ENCODE results near the gene KIF26A.

The KIF26A gene

DNA sequence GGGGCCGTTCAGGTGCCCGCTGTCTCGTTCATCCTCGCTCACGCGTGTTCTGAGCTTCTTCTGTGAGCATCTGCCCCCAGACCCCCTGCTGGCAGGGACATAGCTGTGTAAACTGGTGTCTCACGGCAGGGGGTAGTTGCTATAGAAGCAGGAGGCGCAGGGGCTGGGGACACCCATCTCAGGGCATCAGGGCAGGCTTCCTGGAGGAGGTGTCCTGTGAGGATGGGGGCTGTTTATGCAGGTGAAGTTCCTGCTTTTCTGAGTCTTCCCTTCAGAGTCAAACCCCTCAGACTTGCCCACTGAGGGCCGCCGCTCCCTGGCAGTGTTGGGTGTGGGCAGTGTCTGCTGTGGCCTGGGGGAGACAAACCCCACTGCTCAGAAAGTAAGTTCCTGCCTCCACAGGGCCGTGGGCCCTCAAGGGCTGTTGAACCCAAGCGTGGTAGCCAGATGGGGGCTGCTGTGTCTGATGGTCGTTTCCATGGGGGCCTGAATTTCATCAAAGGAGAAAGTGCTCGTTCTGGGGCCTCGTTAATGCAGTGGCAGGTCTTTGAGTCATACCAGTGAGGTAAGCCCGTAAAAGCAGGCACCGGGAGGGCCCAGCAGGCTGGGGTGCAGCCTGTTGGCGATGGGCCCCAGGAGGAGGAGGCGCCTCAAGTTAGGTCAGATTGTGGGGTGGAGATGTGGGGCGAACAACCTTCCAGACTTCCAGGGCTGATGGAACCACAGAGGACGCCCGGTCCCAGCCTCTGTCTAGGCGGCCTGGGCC is 23.4 kb downstream of the KIF26A start:
- DNase-seq, result no peak

DNA sequence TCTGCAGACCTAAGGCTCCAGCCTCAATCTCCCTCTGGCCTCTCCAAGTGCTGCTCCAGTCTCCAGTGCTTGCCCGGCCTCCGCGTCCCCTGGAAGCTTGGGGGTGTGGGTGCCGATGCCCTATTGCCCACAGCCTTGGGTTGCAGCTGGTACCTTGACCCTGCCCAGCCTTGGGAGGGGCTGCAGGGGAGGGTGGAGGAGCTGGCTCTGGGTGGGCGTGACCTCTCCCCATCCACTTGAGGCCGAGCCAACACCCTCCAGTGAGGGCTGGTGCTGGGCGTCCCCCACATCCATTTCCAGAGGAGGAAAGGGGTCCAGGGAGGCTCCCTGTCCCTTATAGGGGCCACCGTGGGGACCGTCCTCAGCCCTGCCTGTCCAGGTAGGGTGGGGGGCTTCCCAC is 24.1 kb downstream of the KIF26A start:
- no peak for DNase-seq

DNA sequence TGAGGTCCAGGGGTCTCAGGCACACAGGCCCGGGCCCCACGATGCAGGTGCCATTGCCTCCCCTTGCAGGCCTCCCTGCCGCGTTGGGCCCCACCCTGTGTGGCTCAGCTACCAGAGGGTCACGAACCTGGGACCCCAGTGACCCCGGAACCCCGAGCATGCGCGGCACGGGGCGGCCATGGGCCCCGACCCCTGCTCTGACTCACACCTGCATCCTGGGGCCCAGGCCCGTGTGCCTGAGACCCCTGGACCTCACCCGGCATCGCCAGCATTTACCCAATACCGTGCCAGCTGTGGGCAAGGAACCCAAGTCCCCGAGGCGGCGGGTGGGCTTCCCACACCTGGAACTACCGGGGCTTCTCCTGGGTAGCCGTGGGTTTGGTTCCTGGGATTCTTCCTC is 25.2 kb downstream of the KIF26A start:
- DNase-seq, result no peak

DNA sequence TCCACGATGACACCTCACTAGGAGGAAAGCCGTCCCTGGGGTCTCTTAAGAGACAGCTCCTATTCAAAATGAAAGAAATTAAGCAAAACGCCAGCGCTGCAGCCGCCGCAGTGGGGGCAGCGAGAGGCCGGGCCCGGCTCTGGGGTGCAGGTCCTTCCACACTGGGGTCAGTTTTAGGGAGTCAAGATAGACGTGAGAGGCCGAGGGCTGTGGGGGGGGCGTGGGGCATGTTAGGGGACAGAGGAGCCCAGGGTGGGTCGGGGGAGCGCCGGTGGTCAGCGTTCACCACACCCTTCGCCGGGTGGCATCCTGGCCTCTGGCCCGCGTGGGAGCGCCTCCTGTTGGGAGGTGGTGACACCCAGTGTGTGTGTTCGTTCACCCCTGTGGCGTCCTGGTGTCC is 25.7 kb downstream of the KIF26A start:
- no peak for DNase-seq

DNA sequence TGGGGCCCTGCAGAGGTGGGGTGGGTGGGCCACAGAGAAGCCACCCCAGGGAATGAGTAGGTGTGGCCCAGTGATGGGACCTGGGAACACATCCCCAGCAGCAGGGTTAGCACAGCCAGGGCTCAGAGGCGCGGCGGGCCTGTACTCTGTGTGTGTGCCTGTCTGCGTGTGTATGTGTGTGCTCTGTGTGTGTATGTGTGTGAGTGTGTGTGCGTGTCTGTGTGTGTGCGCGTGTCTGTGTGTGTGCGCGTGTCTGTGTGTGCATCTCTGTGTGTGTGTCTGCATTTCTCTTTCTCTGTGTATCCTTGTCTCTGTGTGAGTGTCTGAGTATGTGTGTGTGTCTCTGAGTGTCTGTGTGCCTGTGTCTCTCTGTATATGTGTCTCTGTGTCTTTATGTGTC is 26.1 kb downstream of the KIF26A start:
- no peak for DNase-seq

DNA sequence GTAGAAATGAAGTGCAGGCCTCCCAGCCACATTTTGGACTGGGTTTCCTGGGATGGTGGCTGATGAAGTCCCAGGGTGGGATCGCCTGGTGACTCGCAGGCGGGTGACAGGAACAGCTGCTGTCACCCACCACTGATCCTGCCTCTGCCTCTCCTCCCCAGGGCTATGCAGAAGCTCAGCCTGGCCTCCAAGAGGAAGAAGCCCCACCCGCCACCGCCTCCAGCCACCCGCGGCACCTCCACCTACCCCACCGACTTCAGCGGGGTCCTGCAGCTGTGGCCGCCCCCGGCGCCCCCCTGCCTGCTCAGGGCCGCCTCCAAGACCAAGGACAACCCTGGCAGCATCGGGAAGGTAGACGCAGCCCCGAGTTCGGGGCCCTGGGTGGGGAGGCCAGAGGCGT is 28.3 kb downstream of the KIF26A start:
- DNase-seq, result no peak

DNA sequence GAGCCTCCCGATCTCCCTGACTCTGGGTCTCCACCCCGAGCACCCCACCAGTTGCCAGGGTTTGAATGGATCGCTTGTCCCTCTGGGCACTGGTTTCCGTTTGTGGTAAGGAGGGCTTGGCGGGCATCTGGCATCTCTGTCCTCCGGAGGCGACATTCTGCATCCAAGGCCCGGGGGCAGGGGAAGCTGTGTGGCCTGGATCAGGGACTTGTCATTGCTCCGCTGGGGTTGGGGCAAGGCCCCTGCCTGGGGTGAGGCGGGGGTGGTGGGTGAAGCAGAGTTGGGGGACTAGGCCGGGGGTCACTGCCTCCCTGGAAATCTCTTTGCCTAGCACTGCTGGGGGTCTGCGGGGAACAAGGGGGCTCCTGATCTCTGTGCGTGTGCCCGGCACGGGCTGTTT is 30.2 kb downstream of the KIF26A start:
- DNase-seq, result no peak

DNA sequence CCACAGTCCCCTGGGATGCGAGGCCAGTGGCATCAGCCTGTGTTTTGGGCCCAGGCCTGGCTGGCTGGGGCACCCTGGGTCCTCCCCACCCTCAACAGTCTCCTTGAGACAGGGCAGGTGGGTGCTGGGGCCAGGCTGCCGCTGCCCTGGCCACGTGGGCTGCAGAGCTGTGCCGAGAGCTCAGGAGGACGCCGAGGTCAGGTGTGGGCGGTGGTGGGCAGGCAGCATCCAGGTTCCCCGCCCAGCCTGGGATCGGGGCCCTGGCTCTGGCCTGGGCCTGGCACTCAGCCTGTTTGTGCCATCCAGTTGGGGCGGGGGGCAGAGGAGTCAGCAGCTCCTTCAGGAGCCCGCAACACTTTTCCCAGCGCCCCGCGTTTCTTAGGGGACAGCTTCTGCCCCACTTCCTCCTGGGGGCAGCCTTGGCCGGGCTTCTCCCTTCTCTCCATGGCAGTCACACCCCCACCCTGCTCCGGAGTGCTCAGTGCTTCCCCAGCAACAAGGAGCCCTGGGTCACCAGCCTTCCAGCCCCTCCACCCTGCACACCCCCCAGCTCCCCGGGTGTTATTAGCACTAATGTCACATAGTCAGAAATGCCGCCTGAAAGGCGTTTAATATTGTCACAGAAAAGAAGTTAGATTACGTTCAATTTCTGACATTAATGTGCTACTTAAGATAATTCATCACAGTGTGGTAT is 30.8 kb downstream of the KIF26A start:
- DNase-seq, result no peak

DNA sequence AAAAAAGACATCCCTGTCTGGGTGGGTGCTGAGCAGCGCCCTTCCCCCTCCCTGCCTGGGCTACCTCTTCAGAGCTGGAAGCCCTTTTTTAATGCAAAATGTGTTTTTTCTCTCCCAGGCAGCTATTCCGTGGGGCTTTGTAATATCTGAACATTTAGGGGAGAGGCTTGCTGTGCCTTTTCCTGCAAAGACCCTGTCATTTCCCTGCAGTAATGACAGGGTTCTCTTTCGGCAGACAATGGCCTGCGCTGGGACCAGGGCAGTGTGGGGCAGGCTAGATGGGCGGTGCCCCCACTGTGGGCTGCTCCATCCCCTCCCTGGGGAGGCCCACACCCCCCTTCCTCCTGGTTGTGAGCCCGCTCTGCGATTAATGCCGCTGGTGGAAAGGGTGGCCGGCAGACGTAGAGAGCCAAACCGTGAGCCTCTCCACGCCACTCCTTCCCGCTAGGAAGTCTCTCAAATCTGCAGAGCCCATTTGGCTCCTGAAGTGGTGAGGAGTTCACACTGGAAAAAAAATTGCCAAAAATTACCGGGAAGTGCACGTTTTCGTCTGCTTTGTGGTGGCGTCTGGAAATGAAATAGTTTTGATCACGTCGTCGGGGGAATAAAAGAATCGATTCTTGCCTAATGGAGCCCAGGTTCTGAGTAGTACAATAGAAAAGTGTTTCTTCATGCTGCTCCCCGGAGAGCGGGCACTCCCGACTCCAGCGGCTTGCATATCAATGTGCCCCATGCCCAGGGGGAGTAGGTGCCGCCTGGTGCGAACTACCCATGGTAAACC is 31.5 kb downstream of the KIF26A start:
- DNase-seq, result no peak

DNA sequence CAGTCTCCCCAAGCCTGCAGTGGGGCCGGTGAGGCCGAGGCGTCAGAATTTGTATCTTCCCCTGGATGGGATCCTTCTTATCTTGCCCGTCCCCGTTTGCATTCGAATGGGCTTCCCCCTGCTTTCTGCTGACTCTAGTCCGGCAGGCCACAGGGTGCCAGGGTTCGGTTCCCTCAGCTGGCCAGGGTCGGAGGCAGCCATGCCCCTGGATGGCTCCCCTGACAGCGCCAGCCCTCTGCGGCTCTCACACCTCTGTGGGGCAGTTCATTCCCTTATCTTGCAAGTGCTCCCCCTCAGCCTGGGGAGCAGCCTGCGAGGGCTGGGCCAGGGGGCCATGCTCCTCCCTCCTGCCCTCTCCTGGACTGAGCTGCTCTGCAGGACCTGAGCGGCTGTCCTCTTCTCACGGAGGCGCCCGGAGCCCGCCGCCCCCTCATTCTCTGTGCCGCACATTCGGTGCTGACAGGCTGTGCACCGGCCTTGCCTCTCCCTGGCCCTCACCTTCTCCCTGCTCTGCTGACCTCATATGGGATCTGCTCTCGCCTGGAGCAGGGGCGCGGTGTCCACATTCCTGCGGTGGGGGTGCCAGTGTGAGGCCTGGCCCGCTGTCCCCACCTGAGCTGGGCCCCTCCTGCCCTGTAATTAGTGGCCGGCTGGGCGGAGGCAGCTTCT is 32.8 kb downstream of the KIF26A start:
- no peak for DNase-seq

DNA sequence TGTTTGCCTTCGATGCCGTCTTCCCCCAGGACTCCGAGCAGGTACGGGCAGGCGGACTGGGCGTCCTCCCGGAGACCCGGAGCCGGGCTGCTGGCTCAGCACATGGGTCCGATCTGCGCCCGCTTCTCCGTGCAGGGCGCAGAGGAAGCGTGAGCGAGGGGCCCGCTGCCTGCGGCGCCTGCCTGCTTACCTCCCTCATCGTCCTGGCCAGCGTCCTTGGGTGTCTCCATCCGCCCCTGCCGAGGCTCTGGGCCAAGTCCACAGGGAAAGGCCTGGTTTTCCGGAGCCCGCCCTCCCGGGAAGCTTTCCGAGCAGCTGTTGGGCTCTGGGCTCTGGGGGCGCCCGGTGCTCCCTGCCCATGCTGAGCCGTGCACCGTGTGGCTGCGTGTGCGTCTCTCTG is 33.5 kb downstream of the KIF26A start:
- DNase-seq, result no peak

DNA sequence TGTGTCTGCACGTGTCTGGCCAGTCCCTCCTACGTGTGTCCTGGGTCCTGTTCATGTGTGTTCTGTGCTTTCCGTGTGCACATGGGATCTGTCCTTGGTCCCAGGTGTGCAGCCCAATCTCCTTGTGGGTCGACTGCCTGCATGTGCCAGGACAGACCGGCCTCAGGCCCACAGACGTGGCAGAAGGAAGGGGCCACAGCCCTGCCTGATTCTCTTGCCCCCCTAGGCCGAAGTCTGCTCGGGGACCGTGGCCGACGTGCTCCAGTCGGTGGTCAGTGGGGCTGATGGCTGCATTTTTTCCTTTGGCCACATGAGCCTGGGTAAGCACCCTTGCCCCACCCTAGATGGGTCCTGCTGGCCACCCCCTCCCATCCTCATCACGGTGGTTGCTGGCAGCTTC is 34.0 kb downstream of the KIF26A start:
- DNase-seq, result no peak

DNA sequence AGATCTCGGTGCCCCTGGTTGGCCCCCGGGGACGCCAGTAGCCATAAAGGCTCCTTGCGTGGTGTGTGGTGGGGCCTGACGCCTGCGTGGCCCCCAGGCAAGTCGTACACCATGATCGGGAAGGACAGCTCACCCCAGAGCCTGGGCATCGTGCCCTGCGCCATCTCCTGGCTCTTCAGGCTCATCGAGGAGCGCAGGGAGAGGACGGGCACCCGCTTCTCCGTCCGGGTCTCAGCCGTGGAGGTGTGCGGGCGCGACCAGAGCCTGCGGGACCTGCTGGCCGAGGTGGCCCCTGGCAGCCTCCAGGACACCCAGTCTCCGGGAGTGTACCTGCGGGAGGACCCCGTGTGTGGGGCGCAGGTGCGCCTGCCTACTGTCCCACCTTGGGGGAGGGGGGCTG is 34.5 kb downstream of the KIF26A start:
- DNase-seq, result no peak

DNA sequence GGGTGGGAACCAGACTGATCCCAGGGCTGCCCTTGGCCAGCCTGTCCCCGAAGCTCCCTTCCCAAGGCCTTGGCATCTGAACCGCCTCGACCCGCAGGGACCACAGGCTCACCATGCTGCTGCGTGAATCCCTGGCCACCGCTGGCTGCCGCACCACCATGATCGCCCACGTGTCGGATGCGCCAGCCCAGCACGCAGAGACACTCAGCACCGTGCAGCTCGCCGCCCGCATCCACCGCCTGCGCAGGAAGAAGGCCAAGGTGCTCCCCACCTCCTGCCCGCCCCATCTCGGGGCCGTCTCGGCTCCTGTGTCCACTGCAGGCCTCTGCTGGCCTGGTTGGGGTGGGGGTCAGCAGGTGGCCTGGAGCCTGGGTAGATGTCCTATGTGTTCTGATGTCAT is 35.7 kb downstream of the KIF26A start:
- DNase-seq, result no peak

DNA sequence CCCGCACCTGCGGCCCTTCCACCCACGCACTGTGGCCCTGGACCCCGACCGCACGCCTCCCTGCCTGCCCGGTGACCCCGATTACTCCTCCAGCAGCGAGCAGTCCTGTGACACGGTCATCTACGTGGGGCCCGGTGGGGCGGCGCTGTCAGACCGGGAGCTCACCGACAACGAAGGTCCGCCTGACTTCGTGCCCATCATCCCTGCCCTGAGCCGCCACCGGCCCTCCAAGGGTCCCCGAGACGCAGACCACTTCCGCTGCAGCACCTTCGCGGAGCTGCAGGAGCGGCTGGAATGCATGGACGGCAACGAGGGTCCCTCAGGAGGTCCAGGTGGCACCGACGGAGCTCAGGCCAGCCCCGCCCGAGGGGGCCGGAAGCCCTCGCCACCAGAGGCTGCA is 36.7 kb downstream of the KIF26A start:
- DNase-seq, result no peak

DNA sequence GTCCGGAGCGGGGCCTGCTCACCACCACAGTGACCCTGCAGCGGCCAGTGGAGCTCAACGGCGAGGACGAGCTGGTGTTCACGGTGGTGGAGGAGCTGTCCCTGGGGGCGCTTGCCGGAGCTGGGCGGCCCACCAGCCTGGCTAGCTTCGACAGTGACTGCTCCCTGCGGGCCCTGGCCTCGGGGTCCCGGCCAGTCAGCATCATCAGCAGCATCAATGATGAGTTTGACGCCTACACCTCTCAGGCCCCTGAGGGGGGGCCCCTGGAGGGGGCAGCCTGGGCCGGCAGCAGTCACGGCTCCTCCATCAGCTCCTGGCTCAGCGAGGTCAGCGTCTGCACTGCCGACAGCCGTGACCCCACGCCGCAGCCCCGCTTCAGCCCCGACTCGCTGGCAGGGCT is 37.4 kb downstream of the KIF26A start:
- DNase-seq, result no peak

DNA sequence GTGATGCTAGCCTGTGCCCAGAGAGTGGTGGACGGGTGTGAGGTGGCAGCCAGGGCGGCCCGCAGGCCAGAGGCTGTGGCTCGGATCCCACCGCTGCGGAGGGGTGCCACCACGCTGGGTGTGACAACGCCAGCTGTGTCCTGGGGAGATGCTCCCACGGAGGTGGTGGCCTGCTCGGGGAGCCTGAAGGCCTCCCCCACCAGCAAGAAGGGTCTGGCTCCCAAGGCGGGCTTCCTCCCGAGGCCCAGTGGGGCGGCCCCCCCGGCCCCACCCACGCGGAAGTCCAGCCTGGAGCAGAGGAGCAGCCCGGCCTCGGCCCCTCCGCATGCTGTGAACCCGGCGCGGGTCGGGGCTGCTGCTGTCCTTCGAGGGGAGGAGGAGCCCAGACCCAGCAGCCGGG is 38.2 kb downstream of the KIF26A start:
- no peak for DNase-seq

DNA sequence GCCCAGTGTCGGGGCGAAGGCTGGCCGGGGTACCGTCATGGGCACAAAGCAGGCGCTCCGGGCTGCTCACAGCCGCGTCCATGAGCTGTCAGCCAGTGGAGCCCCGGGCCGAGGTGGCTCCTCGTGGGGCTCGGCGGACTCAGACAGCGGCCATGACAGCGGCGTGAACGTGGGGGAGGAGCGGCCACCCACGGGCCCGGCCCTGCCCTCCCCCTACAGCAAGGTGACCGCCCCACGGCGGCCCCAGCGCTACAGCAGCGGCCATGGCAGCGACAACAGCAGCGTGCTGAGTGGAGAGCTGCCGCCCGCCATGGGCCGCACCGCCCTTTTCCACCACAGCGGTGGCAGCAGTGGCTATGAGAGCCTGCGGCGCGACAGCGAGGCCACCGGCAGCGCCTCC is 39.0 kb downstream of the KIF26A start:
- no peak for DNase-seq

DNA sequence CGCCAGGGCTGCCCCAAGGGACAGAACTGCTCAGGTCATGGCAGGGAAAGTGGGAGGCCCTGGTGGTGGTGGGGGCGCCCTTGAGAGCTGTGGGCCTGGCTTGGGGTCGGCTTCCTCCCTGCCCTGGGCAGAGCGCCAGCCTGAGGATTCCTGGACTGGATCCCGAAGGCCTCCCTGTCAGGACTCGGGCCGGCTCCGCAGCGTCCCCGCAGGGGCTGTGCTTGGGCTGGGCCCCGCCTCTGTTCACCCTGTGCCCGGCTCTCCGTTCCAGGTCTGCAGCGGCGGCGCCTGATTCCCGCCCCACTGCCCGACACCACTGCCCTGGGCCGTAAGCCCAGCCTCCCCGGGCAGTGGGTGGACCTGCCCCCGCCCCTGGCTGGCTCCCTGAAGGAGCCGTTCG is 39.9 kb downstream of the KIF26A start:
- DNase-seq, result no peak

DNA sequence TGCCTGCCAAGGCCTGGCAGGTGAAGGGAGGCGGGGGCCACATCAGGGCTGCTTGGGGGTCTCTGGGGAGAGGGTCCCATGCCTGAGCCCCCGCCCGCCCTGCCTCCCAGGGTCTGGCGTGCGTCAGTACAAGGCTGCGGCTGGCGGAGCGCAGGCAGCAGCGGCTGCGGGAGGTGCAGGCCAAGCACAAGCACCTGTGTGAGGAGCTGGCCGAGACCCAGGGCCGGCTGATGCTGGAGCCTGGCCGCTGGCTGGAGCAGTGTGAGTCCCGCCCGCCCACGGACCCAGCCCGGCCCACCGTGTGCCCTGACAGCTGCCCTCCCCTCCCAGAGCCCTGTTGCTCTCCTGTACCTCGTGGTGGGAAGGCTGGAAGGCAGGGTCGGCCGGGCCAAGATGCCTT is 40.7 kb downstream of the KIF26A start:
- no peak for DNase-seq

DNA sequence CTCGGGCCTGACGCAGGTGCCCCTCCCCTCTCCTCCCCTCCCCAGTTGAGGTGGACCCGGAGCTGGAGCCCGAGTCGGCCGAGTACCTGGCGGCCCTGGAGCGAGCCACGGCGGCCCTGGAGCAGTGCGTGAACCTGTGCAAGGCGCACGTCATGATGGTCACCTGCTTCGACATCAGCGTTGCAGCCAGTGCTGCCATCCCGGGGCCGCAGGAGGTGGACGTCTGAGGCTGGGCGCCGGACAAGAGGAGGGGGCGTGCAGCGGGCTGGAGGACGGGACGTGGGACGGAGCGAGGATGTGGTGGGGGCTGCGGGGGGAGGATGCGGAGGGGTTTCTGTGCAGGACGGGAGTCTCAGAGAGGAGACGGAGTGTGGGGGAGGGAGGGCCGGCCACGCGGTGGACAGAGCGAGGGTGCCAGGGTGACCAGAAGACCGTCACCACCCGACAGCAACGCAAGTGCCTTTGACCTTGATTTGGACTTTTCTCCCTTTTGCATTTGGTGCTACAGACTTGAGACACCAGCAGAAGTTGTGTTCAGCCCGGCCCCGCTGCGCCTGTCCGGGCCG is 41.3 kb downstream of the KIF26A start:
- no peak for DNase-seq

DNA sequence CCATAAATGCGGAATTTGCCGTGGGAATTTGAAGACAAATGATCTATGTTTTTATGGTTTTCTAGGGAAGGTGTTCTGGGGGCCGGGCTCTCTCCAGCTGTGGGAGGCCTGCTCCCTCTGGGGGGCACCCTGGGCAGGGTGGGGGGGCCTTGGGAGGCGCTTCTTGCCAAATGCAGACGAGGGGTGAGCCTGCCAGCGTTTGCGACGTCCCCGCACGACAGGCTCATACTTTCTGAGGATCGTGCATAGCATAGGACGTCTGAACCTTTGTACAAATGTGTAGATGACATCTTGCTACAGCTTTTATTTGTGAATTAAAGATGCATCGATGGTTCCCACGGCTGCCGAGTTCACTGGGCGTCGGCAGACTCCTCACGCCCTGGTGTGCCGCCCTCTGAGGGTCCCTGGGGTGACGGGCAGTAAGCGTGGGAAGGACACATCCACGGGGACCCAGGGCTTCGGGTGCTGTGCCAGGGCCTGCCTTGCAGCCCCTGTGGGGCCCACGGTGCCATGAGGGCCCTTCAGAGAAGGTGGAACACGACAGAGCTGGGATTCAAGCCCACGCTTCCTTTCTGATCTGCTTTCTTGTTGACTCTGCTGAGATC is 42.3 kb downstream of the KIF26A start:
- DNase-seq, result no peak
